HUES6 (cell line): Measurements from ENCODE around the gene CTSL.

Experiments used
- H3K27ac ChIP-seq: 2 replicates; pipeline ENCODE4 v1.7.0; 2013; ENCODE audit warnings: low read depth, mild to moderate bottlenecking, low read length, inconsistent platforms
- H3K27me3 ChIP-seq: 2 replicates; pipeline ENCODE4 v1.6.1; 2013; ENCODE audit warnings: low read length; ENCODE audit not compliant: control insufficient read depth, insufficient read depth
- H3K36me3 ChIP-seq: 2 replicates; pipeline ENCODE4 v1.6.1; 2013; ENCODE audit warnings: low read length; ENCODE audit not compliant: control insufficient read depth, insufficient read depth
- H3K4me1 ChIP-seq: 2 replicates; pipeline ENCODE4 v1.6.1; 2013; ENCODE audit warnings: low read length; ENCODE audit not compliant: control insufficient read depth, insufficient read depth
- H3K4me3 ChIP-seq: 2 replicates; pipeline ENCODE4 v1.5.1; 2013; ENCODE audit warnings: low read depth, low read length
- H3K9ac ChIP-seq: one replicate; pipeline ENCODE4 v1.6.1; 2013; ENCODE audit warnings: mild to moderate bottlenecking, low read length
- H3K9me3 ChIP-seq: 2 replicates; pipeline ENCODE4 v1.6.1; 2013; ENCODE audit warnings: low read depth, low read length; ENCODE audit not compliant: control insufficient read depth, insufficient read depth

Gene CTSL

GRCh38 chr9:87685441-87685840 lies 40.5 kb upstream of the CTSL start:
- Histone ChIP-seq H3K27me3 (no peaks in the 10 kb centered on the region), H3K9ac (no peak overlapping the region), H3K4me3 (no peak overlapping the region), H3K36me3 (peaks cover 46% of the 10 kb centered on the region), H3K4me1 (peaks cover 11% of the 10 kb centered on the region; the same call in 1 of the 2 replicates), H3K9me3 (no peaks in the 10 kb centered on the region), H3K27ac (no peak overlapping the region)

- Histone ChIP-seq H3K4me3 (no peak overlapping the region), H3K27me3 (no peaks in the 10 kb centered on the region), H3K27ac (no peak overlapping the region), H3K4me1 (peaks cover 11% of the 10 kb centered on the region; the same call in 1 of the 2 replicates), H3K36me3 (peaks cover 42% of the 10 kb centered on the region), H3K9me3 (no peaks in the 10 kb centered on the region), H3K9ac (no peak overlapping the region)
These were observed 39.9 kb upstream of the CTSL start for GRCh38 chr9:87685871-87686519.

GRCh38 chr9:87686520-87687090 lies 39.3 kb upstream of the CTSL start:
- H3K36me3 ChIP-seq = peaks cover 37% of the 10 kb centered on the region

GRCh38 chr9:87687207-87687606 lies 38.7 kb upstream of the CTSL start:
- Histone ChIP-seq H3K27ac (no peak overlapping the region), H3K4me1 (peaks cover 11% of the 10 kb centered on the region; the same call in 1 of the 2 replicates), H3K36me3 (peaks cover 31% of the 10 kb centered on the region)

More at GRCh38 chr9:87686520-87687090, 39.3 kb upstream of the CTSL start:
- Histone ChIP-seq H3K9me3 (no peaks in the 10 kb centered on the region), H3K27ac (no peak overlapping the region), H3K9ac (no peak overlapping the region), H3K27me3 (no peaks in the 10 kb centered on the region), H3K4me1 (peaks cover 11% of the 10 kb centered on the region; the same call in 1 of the 2 replicates), H3K4me3 (no peak overlapping the region)

GRCh38 chr9:87694236-87694755 lies 31.6 kb upstream of the CTSL start:
- Histone ChIP-seq H3K27ac (no peak overlapping the region), H3K27me3 (no peaks in the 10 kb centered on the region), H3K36me3 (peaks cover 43% of the 10 kb centered on the region), H3K4me1 (no peaks in the 10 kb centered on the region), H3K9ac (no peak overlapping the region), H3K4me3 (no peak overlapping the region), H3K9me3 (no peaks in the 10 kb centered on the region; the same call in 1 of the 2 replicates)

More at GRCh38 chr9:87687207-87687606, 38.7 kb upstream of the CTSL start:
- Histone ChIP-seq H3K27me3 (no peaks in the 10 kb centered on the region), H3K9me3 (no peaks in the 10 kb centered on the region; the same call in 1 of the 2 replicates), H3K4me3 (no peak overlapping the region), H3K9ac (no peak overlapping the region)

- H3K4me1 ChIP-seq = no peaks in the 10 kb centered on the region
- no peak overlapping the region for H3K9ac ChIP-seq
- no peaks in the 10 kb centered on the region; the same call in 1 of the 2 replicates for H3K9me3 ChIP-seq
- H3K36me3 ChIP-seq = peaks cover 53% of the 10 kb centered on the region
- no peak overlapping the region for H3K4me3 ChIP-seq
- no peak overlapping the region for H3K27ac ChIP-seq
- H3K27me3 ChIP-seq = no peaks in the 10 kb centered on the region
These were observed 30.4 kb upstream of the CTSL start for GRCh38 chr9:87695523-87695922.

- Histone ChIP-seq H3K27me3 (no peaks in the 10 kb centered on the region), H3K9ac (no peak overlapping the region), H3K4me1 (peaks cover 4% of the 10 kb centered on the region; the same call in 1 of the 2 replicates), H3K4me3 (no peak overlapping the region), H3K36me3 (peaks cover 53% of the 10 kb centered on the region), H3K27ac (no peak overlapping the region), H3K9me3 (no peaks in the 10 kb centered on the region; the same call in 1 of the 2 replicates)
These were observed 29.3 kb upstream of the CTSL start for GRCh38 chr9:87696641-87697040.

- H3K36me3 ChIP-seq = peaks cover 64% of the 10 kb centered on the region
- H3K4me3 ChIP-seq = no peak overlapping the region
- H3K4me1 ChIP-seq = peaks cover 10% of the 10 kb centered on the region; the same call in 1 of the 2 replicates
- H3K9me3 ChIP-seq = no peaks in the 10 kb centered on the region
- no peaks in the 10 kb centered on the region for H3K27me3 ChIP-seq
- no peak overlapping the region for H3K9ac ChIP-seq
- no peak overlapping the region for H3K27ac ChIP-seq
These were observed 27.7 kb upstream of the CTSL start for GRCh38 chr9:87698069-87698809.

GRCh38 chr9:87699835-87700234 lies 26.1 kb upstream of the CTSL start:
- no peak overlapping the region for H3K27ac ChIP-seq
- H3K9ac ChIP-seq = no peak overlapping the region
- no peak overlapping the region for H3K4me3 ChIP-seq
- peaks cover 75% of the 10 kb centered on the region for H3K36me3 ChIP-seq
- no peaks in the 10 kb centered on the region for H3K9me3 ChIP-seq
- peaks cover 10% of the 10 kb centered on the region; the same call in 1 of the 2 replicates for H3K4me1 ChIP-seq
- H3K27me3 ChIP-seq = no peaks in the 10 kb centered on the region

GRCh38 chr9:87701491-87701890 lies 24.4 kb upstream of the CTSL start:
- no peak overlapping the region; the same call in 1 of the 2 replicates for H3K4me3 ChIP-seq
- H3K27me3 ChIP-seq = no peaks in the 10 kb centered on the region
- H3K36me3 ChIP-seq = peaks cover 76% of the 10 kb centered on the region
- no peaks in the 10 kb centered on the region for H3K9me3 ChIP-seq
- peak overlapping the region; percentile 28 for H3K9ac ChIP-seq
- H3K4me1 ChIP-seq = peaks cover 10% of the 10 kb centered on the region; the same call in 1 of the 2 replicates
- H3K27ac ChIP-seq = peak overlapping the region; percentile 62; the same call in 1 of the 2 replicates
